Activated CD4-positive, CD25-positive, alpha-beta regulatory T cell (primary cell): Measurements from ENCODE around the gene CRAT.

ENCODE experiments used
- DNase-seq, 4 experiments: peaks; one replicate each; lab custom pipeline; 2025; lab: John Stamatoyannopoulos, UW

CRAT gene

DNA sequence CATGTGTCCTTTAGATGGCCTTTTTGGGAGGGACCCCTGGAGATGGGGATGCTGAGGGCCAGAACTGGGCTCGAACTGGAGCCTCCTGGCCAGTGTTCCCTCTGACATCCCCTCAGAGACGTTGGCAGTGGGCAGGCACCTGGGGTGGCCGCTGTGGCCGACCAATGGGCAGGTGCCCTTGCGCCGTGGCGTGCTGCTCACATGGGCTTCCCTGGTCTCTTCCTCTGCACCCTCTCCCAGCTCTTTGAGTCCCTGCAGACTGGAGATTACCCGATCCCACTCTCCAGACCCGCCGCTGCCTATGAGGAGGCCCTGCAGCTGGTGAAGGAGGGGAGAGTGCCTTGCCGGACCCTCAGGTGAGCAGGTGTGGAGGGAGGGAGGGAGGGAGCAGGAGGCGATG is 49.6 kb downstream of the CRAT start:
- DNase-seq: no peak

DNA sequence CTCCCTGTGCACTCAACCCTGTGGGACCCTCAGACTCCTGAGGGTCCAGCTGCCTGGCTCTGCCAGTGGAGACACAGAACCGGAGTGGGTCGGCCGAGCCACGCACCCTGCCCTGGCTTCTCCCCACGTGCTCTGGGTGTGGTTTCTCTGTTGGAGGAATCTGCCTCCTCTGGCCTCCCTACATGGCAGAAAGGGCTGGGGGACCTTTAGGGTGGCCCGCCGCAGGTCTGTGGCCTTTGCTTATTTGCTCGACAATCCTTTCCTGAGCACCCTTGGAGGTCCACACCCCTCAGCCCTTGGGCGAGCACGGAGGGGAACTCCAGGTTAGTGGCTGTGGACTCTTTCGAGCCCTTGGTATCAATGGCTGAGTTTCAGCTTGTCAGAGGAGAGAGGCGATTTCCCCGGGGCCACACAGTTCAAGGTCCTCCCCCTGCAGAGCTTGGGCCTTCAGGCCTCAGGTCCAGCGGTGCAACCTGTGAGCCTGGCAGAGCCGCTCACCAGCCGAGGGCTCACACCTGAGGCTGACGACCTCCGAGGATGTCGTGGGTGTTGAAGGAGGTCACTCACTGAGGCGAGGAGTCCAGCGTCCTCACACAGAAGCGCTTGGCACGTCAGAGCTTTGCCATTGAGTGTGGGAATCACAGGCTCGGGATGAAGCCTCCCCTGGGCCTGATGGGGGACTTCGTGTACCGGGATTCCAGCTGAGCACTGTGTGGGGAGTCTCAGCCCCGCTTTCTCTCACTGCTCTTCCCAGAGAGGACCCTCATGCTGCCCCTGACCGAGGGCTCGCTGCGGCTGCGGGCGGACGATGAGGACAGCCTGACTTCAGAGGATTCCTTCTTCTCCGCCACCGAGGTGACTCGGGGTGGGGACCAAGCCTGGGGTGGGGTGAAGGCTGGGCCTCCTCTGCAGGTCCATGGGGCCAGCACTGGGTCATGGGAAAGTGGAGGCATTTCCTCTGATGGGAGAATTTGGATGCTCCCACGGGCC is 50.5 kb downstream of the CRAT start:
- DNase-seq: no peak

DNA sequence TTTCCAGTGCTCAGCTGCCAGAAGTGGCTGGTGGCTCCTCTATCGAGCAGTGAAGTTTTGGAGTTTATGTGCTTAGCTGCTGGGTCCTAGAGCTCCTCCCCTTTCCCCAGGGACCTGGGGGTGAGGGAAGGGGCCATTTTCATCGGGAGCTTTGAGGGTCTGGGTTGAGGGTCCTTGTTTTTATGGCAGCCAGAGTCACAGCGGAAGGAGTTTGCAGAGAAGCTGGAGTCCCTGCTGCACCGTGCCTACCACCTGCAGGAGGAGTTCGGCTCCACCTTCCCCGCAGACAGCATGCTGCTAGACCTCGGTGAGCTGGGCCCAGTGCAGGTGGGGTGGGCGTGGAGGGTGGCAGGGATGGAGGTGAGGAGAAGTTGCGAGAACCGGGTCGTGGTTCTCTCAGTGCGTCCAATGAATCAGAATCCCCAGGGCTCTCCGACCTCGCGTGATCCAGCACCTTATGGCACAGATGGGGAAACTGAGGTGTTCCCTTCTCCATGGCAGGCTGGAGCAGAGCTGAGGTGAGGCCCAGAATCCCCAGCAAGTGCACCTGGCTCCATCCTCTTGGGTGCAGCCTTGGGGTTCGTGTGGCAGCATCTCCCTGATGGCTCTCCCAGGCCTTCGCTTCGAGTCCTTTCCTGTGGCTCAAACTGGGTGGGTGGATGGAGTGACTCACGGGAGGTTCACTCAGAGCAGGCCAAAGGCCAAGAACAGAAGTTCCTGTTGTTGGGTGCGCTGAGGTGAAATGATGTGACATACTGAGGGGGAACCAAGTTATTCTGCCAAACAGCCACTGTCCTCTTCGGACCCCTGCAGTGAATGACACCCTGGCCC is 51.4 kb downstream of the CRAT start:
- no peak for DNase-seq

GRCh38 chr9:129054163-129054851 is 56.3 kb downstream of the CRAT start:
- no peak for DNase-seq

GRCh38 chr9:129053020-129053419 is 57.6 kb downstream of the CRAT start:
- DNase-seq: no peak

DNA sequence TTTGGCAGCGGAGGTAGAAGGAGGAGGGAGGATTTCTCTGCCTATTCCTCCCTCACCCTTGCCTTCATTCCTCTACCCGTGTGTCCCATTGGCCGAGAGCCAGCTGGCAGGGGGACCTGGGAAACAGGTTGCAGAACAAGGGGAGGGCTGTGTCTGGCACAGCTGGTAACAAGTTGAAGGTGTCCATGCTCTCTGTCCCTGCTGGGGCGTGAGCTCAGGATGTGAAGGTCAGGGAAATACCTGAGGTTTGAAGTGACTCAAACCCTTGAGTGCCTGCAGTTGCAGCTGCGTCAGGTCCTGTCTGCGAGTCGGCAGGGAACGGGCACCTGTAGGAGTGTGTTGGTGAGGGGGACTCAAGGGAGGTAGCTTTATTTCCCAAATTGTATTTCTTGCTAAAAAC is 58.0 kb downstream of the CRAT start:
- DNase-seq: no peak
